Smooth muscle cell (in vitro differentiated cells): ENCODE results near the gene WDR3. TPM values are rescaled to one million over a fixed set of nuclear protein-coding genes. Genes with fewer than 3 reads are reported as not detected.
A peak's percentile ranks its signal among the peaks of the same experiment; 100 is the strongest.

Experiments
- DNase-seq: peaks from one replicate; lab custom pipeline; 2025; ENCODE audit not compliant: unreplicated experiment; lab: John Stamatoyannopoulos, UW
- H2AFZ ChIP-seq: fragments of 200-600 bp; sonication (generic); 2 replicates; pipeline ENCODE4 v1.6.0; 2016; ENCODE audit warnings: antibody characterized with exemption, low read depth, mild to moderate bottlenecking
- H3F3A ChIP-seq: fragments of 200-600 bp; sonication (generic); 2 replicates; pipeline ENCODE4 v1.6.0; 2017; ENCODE audit warnings: antibody characterized with exemption, low read depth
- H3K27ac ChIP-seq: fragments of 200-600 bp; sonication (generic); 2 replicates; pipeline ENCODE4 v1.5.1; 2016; ENCODE audit warnings: low read depth, mild to moderate bottlenecking
- H3K27me3 ChIP-seq: fragments of 200-600 bp; sonication (generic); 2 replicates; pipeline ENCODE4 v1.6.1; 2016; ENCODE audit warnings: low read depth, mild to moderate bottlenecking
- H3K36me3 ChIP-seq: fragments of 200-600 bp; sonication (generic); 2 replicates; pipeline ENCODE4 v1.5.1; 2016; ENCODE audit warnings: low read depth
- H3K4me1 ChIP-seq: fragments of 200-600 bp; sonication (generic); 2 replicates; pipeline ENCODE4 v1.5.1; 2016; ENCODE audit warnings: low read depth
- H3K4me2 ChIP-seq: fragments of 200-600 bp; sonication (generic); 2 replicates; pipeline ENCODE4 v1.6.0; 2016; ENCODE audit warnings: mild to moderate bottlenecking
- H3K4me3 ChIP-seq: fragments of 200-600 bp; sonication (generic); 2 replicates; pipeline ENCODE4 v1.5.1; 2016; ENCODE audit warnings: mild to moderate bottlenecking
- H3K79me2 ChIP-seq: fragments of 200-600 bp; sonication (generic); 2 replicates; pipeline ENCODE4 v1.6.0; 2016; ENCODE audit warnings: low read depth, mild to moderate bottlenecking
- H3K9ac ChIP-seq: fragments of 200-600 bp; sonication (generic); 2 replicates; pipeline ENCODE4 v1.6.0; 2016; ENCODE audit warnings: low read depth
- H3K9me3 ChIP-seq: fragments of 200-600 bp; sonication (generic); replicated peaks from 2 replicates; pipeline ENCODE4 v1.5.1; 2016; ENCODE audit warnings: low read depth
- H4K20me1 ChIP-seq: fragments of 200-600 bp; sonication (generic); 2 replicates; pipeline ENCODE4 v1.6.0; 2016; ENCODE audit warnings: low read depth
- CTCF ChIP-seq: fragments of 200-600 bp; sonication (generic); IDR thresholded peaks from 2 replicates; pipeline ENCODE4 v1.5.1; 2017; ENCODE audit warnings: borderline replicate concordance, mild to moderate bottlenecking, antibody characterized with exemption; ENCODE audit not compliant: insufficient read depth, poor library complexity, severe bottlenecking
- WGBS: methylation state at CpG from one replicate; pipeline ENCODE4 v1.1.7; 2016; ENCODE audit warnings: low lambda C conversion rate; 5-methylcytosine and 5-hydroxymethylcytosine counted together
- polyA plus RNA-seq: library from polyadenylated mRNA; unstranded; fragments of >200 nt; fragmentation: Nextera tagmentation; extraction: Ambion mirVana; gene quantifications from 2 replicates; pipeline ENCODE4 v1.2.1, GENCODE V29; 2016
- total RNA-seq: library from RNA; depleted of rRNA; stranded (reverse); fragments of >200 nt; gene quantifications from 2 replicates; pipeline ENCODE4 v1.2.3, GENCODE V29; 2014

WDR3 gene
- total and polyA plus RNA-seq, 2 experiments from 2014 or later: 13.4 to 19.7 TPM

GRCh38 chr1:117890452-117890851 lies 39.1 kb upstream of the WDR3 start:
- TF ChIP-seq CTCF: no peak
- no peaks in the 10 kb centered on the region for H3K79me2 ChIP-seq
- H3K4me1 ChIP-seq: no peaks in the 10 kb centered on the region
- H3K27ac ChIP-seq: no peak overlapping the region
- H3K9ac ChIP-seq: no peak overlapping the region
- H3K4me2 ChIP-seq: no peak overlapping the region
- no peaks in the 10 kb centered on the region for H3K36me3 ChIP-seq
- H3K27me3 ChIP-seq: no peaks in the 10 kb centered on the region
- 98% methylated on average over 2 of the region's 2 CpGs for WGBS
- no peaks in the 10 kb centered on the region for H4K20me1 ChIP-seq
- no peaks in the 10 kb centered on the region for H3K9me3 ChIP-seq
- no peak for DNase-seq
- no peak overlapping the region for H3K4me3 ChIP-seq
- no peak overlapping the region for H2AFZ ChIP-seq
- H3F3A ChIP-seq: no peaks in the 10 kb centered on the region

GRCh38 chr1:117892512-117892911 lies 37.0 kb upstream of the WDR3 start:
- Histone ChIP-seq H3K79me2 (no peaks in the 10 kb centered on the region), H3K4me3 (no peak overlapping the region)

GRCh38 chr1:117894078-117894477 lies 35.5 kb upstream of the WDR3 start:
- no peak overlapping the region for H2AFZ ChIP-seq
- H3K4me1 ChIP-seq: no peaks in the 10 kb centered on the region
- no peak for DNase-seq
- no peaks in the 10 kb centered on the region for H3K27me3 ChIP-seq
- H3K4me3 ChIP-seq: no peak overlapping the region
- no peaks in the 10 kb centered on the region for H4K20me1 ChIP-seq
- H3F3A ChIP-seq: peaks cover 5% of the 10 kb centered on the region
- no peak for TF ChIP-seq CTCF
- H3K36me3 ChIP-seq: peaks cover 18% of the 10 kb centered on the region
- no peak overlapping the region for H3K4me2 ChIP-seq
- H3K9ac ChIP-seq: no peak overlapping the region
- WGBS: 100% methylated on average over 1 of the region's 1 CpG
- no peak overlapping the region for H3K27ac ChIP-seq
- no peaks in the 10 kb centered on the region for H3K9me3 ChIP-seq
- H3K79me2 ChIP-seq: no peaks in the 10 kb centered on the region

More at GRCh38 chr1:117892512-117892911, 37.0 kb upstream of the WDR3 start:
- no peak for DNase-seq
- Histone ChIP-seq H3K36me3 (peaks cover 11% of the 10 kb centered on the region), H4K20me1 (no peaks in the 10 kb centered on the region), H3F3A (peaks cover 5% of the 10 kb centered on the region), H3K9ac (no peak overlapping the region), H3K27me3 (no peaks in the 10 kb centered on the region), H3K9me3 (no peaks in the 10 kb centered on the region), H3K4me2 (no peak overlapping the region), H3K4me1 (no peaks in the 10 kb centered on the region), H2AFZ (no peak overlapping the region), H3K27ac (no peak overlapping the region)
- no peak for TF ChIP-seq CTCF
- 98% methylated on average over 2 of the region's 2 CpGs for WGBS

GRCh38 chr1:117895482-117896114 lies 33.9 kb upstream of the WDR3 start:
- no peak for DNase-seq
- Histone ChIP-seq H3K36me3 (peaks cover 20% of the 10 kb centered on the region), H3K4me3 (no peak overlapping the region), H3K79me2 (no peaks in the 10 kb centered on the region), H3K9ac (no peak overlapping the region), H3K27me3 (no peaks in the 10 kb centered on the region), H3K9me3 (no peaks in the 10 kb centered on the region), H3K4me2 (no peak overlapping the region), H4K20me1 (no peaks in the 10 kb centered on the region), H3K27ac (no peak overlapping the region), H2AFZ (no peak overlapping the region), H3F3A (peaks cover 5% of the 10 kb centered on the region), H3K4me1 (no peaks in the 10 kb centered on the region)
- WGBS: 19% methylated on average over 4 of the region's 4 CpGs
- TF ChIP-seq CTCF: peak; percentile 82
